OCI-LY1 (cell line): ENCODE measurements around the gene PSMD2.

ENCODE experiments used
- CTCF ChIP-seq: fragments of 200-600 bp; sonication (generic), shearing (Covaris generic); IDR thresholded peaks from 2 replicates; pipeline ENCODE4 v1.5.1; 2017; ENCODE audit warnings: mild to moderate bottlenecking, antibody characterized with exemption, low read length, moderate library complexity, mixed read lengths
- EZH2 ChIP-seq: fragments of 200-600 bp; sonication (generic), shearing (Covaris generic); IDR thresholded peaks from 2 replicates; pipeline ENCODE4 v1.8.0; 2017; ENCODE audit warnings: borderline replicate concordance, mixed run types, mild to moderate bottlenecking, antibody characterized with exemption, low read length, moderate library complexity, mixed read lengths

GRCh38 chr3:184257083-184257915 is 41.7 kb upstream of the PSMD2 start:
- TF ChIP-seq CTCF (no peak), EZH2 (no peak)
